HG02798 (cell line): ENCODE measurements around the gene DNAJC6.
A peak's percentile ranks its signal among the peaks of the same experiment; 100 is the strongest.

Source experiments
- ATAC-seq: cut with Tn5 transposase; IDR thresholded peaks from one replicate; pipeline ENCODE4 v1.9.1; 2021; ENCODE audit warnings: mild to moderate bottlenecking; ENCODE audit not compliant: unreplicated experiment, poor library complexity

Gene DNAJC6

DNA sequence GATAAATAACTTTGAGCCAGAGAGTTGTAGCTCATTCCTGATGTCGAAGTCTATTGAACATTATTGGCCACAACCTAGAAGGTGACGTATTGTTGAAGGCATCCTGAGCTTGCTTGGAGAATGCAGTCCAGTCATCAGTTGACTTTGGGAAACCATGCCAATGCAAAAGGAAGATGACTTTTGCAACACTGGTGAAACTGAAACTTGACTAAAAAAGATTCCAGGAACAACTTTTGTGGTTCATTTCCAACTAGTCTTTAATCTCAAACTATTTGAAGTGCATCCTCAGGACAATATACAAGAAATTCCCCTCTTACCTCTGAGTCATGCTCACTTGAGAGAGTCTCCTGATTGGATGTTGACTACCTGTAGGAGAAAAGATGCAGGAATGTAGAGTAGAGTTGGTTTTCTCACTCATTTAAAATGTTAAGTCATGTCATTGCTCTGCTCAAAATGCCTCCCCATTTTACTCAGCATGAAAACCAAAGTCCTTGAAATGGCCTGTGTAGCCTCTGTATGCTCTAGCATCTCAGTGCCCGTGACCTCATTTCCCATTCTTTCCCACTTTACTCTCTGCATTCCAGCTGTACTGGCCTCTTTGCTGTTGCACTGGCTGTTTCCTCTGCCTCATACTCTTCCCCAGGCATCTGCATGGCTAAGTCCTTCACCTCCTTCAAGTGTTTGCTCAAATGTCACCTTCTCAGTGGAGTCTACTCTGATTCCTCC lies 86.7 kb downstream of the DNAJC6 start:
- ATAC-seq, result no peak

DNA sequence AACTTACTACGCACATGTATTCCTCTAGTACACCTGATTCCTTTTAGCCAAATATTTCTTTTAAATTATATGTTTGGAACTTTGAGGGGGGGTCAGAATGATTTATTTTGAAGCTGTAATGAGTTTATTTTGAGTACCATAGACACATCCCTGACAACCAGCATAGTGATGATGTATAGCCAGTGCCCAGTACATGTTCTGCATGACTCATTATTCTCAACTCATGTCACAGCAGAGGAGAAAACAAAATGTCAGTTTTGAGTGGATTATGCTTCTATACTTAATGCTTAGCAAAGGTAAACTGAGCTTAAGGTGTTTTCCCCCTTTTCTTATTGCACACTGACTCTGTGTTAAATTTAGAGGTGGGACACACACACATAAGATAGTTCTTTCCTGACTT lies 88.7 kb downstream of the DNAJC6 start:
- no peak for ATAC-seq

DNA sequence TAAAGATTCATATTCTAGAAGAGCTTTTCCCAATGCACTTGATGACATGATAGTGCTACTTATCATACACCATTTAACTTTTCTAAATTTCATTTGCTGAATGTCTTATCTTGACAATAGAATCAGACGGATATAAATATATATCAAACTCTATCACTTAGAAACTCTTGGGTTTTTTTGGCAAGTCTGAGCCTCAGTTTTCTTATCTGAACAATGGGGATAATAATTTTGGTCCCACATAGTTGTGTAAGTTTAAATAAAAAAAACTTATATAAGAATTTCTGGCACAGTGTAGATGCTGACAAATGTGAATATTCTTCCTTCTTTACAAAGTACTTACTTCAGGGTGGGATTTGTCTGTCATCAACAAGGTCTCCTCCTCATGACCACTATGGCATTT lies 89.7 kb downstream of the DNAJC6 start:
- ATAC-seq, result no peak

DNA sequence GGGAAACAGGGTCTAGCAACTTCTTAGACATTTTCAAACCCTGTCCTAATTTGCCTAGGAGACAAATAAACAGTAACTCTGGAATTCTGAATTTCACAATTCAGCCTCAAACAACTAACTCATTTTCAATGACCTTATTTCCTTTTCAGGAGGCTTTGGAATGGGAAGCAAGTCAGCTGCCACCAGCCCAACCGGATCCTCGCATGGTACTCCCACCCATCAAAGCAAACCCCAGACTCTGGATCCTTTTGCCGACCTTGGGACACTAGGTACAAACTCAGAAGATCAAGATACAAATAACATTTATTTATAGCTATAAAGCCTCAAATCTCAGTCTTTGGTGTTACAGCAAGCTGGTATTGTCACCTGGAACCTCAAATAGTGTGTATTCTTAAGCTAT lies 92.3 kb downstream of the DNAJC6 start:
- no peak for ATAC-seq

DNA sequence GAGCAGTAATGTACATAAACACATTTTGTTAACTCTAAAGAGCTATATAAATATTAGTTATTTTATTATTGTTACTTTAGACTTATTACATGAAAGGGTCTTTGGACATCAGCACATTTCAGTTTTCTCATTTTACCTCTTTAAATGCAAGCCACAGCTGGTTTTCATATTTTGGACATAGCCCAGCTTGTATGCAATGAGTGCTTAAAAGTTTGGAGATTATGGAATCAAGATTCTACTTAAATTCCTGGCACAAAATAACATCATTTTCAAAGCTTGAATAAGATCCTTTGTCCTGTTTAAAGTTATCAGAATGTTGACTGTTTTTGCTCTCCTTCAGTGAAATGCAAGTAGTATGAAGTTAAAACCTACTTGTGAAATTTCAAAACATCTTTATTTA lies 95.6 kb downstream of the DNAJC6 start:
- ATAC-seq, result no peak

DNA sequence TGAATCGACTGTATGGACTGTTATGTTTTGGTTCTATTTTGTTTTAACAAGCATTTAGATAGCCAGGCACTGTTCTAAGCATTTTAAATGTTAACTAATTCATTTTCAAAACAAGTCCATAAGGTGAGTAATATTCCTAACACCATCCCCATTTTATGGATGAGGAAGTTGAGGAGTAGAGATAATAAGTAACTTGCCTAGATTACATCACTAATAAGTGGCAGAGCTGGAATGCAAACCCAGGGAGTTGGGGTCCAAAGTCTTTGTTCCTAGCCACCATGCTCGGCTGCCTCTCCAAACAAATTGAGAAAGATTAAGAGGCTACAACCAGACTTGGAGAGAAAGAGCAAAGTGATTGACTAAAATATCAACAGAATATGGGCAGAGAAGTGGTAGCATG lies 98.5 kb downstream of the DNAJC6 start:
- ATAC-seq, result no peak

DNA sequence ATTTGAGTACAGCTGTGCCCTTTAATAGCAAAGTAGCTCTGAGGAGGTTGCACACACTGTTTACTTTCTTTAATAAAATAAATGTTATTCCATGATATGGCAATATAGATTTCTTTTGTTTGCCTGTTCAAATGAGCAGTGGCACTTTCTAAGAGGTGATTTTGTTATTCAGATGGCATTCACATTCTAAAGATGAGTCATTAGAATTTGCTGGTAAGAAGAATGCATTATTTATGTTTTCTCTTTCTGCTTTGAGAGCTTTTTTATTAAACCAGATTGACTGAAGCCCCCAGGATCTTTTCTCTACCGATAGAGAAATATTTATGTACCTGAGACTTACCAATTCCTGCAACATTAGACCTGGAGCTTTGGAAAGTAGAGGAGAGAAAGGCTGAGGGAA lies 100.0 kb downstream of the DNAJC6 start:
- ATAC-seq, result no peak

DNA sequence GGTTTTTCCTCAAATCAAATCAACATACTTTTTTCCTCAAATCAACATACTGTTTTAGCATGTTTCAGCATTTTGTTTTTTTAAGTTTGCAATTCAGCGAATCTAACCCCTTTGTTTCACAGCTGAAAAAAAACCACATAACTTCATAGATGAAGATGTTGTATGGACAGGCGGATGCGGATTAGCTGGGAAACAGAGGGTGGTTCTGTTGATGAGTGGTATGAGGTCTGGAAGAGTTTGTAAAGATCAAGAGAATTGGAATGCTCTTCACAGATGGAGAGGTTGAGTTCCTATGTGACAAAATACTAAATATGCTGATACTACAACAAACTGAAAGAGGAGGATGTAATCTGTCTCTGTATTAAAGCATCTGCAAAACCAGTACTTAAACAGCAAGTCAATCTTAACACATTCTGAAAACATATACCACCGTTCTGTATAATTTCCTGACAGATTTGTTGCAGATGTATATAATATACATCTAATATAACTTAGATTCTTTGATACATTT lies 100.5 kb downstream of the DNAJC6 start:
- no peak for ATAC-seq

DNA sequence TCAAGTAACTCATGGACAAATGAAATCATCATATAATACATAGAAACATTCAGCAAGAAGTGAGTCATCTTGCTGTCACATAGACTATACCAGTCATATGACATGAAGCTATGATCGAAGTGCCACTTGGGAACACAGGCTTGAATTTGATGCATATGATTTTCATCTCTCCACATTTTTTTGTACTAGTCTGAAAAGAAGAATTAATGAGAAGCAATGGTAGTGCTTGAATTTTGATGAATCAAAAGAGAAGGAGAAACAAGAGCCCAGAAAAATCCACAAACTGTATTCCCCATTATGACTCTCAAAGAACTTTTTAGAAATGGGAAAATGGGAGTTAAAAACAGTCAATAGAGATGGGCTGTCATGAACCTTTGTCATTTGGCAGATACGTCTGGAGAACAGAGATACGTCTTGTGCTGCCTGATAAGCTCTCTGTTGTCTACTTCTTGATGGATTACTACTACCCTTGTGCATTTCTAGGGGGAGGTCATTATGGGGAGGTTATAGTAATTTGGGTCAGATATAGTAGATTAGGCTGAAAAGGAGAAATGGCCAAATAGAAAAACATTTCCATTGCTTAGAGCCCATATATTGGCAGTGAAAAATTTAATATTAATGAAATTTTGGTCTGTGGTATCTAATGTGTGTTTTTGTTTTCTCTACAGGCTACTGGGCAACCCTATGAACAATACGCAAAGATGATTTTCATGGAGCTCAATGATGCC lies 103.1 kb downstream of the DNAJC6 start:
- ATAC-seq, result no peak

DNA sequence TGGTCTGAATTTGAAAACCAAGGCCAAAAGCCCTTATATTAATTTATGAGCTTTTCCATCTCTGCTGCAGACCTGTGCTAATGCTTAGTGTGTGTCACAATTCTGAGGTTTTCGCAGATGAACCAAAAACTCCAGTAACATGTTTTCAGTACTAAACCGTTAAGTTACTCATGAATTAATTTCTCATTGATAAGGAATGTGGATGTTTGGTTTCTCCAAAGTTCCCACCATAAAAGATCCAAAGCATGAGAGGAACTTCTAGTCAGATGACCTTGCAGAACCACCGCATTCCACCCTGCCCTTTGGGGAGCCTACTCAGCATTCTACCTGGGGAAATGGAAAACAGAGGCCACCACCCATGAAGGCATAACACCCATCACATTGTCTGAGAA lies 103.6 kb downstream of the DNAJC6 start:
- no peak for ATAC-seq

DNA sequence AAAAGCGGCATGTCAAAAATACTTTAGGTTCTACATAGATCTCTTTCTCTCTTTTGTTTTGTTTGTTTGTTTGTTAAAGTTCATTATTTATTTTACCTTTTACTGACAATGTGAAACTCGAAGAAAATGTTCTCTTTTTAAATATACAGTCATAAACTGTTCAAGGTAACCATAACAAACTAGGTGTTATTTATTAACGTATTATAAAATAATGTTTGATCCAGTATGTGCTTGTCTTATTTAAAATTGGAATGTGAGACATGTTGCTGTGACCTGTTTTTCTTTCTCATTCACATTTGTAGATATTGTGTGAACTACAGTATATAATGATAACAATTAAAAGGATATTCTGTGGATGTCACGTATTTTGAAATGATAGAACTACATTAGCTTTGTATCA lies 105.2 kb downstream of the DNAJC6 start:
- no peak for ATAC-seq

DNA sequence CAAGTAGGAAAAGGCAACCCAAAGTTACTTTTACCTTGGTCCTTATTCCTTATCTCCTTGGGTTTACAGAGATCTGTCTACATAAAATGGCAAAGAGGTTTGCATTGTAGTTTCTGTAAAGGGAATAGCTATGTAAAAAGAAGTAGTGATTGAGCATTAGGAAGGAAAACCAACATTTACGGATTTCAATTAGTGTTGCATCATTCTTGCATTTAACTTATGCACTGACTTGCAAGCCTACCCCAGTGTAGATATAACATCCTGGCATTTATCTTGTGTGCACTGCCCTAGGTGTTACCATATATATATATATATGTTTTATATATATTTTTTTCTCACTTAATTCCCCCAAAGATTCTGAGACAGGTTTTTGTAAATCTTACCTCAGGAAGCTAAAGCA lies 107.4 kb downstream of the DNAJC6 start:
- ATAC-seq, result no peak

DNA sequence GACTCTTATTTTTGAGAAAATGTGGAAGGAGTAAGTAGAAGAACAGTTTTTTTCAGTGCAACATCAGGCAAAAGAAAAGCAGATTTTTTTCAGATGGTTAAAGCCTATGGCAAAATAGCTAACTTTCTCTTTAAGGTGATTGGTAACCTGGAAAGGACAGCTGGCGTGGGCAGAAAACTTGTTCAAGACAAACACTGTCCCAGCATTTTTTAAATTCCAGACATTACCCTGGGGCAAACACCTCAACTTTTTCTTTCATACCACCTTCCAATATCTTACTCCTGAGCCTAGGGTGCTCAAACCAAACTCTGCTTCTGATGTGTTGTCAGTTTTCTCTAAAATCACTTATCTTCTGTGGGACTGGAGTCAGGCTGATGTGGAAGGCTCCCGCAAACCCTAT lies 108.4 kb downstream of the DNAJC6 start:
- no peak for ATAC-seq

DNA sequence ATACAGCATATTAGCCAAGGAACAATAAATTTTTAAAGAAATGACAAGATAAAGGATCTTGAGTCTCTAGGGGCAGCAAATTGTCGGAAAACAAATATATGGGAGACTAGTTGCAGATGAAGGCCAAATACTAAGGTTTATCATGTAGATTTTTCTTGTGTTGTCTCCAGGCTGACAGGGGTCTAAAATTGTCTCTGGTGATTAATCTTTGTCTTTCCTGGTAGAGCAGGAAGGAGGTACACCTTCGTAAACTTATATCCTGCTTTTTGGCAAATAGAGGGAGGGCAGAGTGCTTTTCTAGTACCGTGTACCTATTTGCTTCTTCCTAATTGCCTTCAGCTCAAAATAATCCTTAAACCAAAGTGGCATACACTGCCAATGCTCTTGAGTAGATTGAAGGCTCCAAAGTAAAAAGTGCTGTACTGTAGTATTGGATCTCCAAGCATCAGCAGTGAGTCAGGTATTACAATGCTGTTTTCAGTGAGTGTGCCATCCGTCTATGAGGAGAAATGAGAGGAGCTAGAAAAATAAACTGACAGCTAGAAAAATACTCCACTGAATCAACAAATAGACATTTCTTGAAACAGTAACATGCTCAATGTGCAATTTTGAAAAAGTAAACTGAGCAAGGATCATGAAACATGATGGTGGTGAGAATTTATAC lies 109.3 kb downstream of the DNAJC6 start:
- ATAC-seq, result no peak

DNA sequence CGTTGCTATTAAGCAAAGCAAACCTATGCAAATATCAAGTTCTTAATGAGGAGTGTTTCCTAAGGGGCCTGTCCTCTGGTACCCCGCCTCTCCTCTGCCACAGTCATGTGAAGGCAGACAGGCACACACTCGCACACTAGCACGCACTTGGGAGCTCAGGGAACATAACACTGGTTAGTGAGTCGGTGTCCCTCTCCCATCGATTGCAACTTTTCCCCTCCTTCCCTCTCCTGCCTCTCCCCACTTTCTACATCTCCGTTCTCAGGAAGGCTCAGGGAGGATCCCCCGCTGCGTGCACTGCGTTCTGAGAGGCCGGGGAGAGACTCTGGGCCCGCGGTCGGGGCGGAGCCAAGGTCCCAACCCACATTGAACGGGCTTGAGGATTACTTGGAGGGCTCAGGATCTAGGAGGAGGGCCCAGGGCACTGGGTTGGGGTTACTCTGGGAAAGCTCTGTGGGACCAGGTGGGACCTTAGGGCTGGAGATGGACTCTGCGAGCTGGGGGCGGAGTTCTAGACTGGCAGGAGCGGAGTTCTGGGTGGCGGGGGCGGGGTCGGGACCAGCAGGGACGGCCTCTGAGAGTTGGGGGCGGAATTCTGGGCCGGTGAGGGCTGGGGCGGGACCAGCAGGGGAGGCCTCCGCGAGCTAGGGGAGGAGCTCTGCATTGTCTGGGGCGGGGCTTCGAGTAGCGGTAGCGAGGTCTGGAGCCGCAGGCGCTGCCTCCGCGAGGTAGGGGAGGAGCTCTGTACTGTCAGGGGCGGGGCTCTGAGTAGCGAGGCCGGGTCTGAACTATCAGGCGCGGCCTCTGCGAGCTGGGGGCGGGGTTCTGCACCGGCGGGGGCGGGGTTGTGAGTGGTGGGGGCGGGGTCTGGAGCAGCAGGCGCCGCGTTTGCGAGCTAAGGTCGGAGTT lies 110.6 kb downstream of the DNAJC6 start:
- ATAC-seq, result peak; percentile 92

DNA sequence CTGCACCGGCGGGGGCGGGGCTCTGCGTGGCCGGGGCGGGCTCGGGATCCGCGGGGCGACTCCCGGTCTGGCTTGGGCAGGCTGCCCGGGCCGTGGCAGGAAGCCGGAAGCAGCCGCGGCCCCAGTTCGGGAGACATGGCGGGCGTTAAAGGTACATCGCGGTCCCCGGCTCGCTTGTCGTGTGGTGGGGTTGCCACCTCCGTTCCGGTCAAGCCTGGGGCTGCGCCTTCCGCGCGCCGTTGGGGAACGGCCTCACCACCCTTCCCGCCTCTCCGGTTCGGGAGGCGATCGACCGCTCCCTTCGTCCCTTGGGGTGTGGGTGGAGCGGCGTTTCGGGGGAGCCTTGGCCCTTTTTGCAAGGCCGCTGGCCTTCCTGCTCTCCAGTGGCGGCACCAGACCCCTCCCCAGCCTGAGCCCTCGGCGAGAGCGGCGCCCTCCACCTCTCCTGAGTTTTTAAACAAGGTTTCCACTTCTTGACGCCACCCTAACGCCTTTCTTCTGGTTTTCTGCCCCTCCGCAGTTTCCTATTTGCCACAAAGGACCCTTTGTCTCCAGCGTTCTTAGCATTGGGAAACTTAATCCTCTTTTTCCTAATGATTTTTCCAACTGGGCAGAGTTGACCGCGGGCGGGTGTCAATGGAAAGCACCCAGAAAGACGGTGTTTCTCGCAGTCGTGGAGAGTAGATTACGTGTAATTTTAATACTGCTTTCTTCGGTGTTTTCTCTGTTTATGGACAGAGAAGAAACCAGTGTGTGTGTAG lies 111.4 kb downstream of the DNAJC6 start, which contains the start of the genes LEPR and LEPROT:
Gene LEPR, plus strand, starts transcription at position 79 of the 761 bp plus-strand sequence. CDS start 144,898 bp downstream, outside the sequence.
Gene LEPROT, plus strand, starts transcription at position 79 of the 761 bp plus-strand sequence. Its CDS starts 57 bp downstream, at position 136.
- ATAC-seq, result peak; percentile 66

DNA sequence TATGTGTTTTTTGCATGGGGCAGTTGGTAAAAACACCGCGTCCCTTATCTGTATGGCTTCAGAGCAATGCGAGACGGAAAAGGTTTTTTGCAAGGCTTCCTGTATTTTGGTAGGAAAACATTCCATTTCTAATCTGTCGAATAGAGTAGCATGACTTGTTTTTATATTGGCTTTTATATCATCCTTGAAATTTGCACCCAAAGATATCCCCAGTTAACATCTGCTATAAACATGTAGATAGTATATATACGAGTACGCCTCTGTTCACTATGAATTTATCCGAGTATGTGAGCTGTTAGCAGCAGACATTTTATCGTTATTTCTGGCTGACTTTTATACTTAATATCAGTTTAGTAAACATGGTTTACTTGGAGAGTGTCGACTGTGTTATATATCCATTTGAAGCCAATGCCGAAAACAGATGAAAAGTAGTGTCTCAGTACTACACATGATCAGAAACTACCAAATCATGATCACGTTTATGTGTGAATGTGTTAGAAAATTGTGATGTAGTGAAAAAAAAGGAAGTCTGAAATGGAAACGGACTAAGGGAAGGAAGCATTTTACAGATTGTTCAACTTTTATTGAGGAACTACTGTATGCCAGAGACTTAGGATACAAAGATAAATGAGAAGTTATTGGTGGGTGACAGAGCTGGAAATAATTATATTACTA lies 112.1 kb downstream of the DNAJC6 start:
- no peak for ATAC-seq

DNA sequence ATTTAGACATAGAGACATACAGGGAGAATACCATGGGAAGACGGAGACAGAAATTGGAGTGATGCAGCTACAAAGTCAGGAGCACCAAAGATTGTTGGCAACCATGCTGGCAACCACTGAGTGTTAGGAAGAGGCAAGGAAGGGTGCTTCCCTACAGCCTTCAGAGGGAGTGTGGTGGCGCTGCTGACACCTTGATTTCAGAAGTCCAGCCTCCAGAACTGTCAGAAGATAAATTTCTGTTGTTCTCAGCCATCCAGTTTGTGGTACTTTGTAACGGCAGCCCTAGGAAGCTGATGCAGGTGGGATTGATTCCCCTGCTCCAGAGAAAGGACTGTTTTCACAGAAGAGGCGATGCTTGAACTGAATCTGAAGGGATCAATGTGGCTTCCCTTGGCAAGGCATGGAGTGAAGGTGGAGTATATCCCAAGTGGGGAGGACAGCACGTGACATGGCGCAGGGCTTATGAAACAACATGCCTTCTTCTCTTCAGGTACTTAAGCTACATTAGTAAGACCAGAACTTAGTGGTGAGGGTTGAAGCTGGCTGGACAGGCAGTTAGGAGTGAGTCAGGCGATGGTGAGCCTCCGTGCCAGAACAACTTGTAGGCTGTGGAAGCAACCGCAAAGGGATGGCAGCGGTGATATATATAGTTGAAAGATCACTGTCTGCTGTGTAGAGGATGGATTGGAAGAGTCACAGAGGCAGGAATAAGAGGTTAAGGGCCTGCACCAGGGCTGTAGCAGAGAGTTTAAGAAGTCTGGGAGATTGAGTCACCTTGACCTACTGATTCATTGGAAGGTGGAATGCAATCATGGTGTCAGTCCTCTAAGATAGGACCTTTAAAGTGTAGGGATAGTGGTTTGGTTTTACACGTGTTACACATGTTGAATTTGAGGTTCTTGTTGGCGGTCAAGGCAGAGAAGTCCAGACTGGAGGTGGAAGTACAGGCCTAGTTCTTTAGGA lies 113.2 kb downstream of the DNAJC6 start:
- no peak for ATAC-seq
